HG02852 (cell line): ENCODE measurements around the gene ZNF780B.

Source experiments
- ATAC-seq: cut with Tn5 transposase; IDR thresholded peaks from one replicate; pipeline ENCODE4 v1.9.1; 2021; ENCODE audit warnings: mild to moderate bottlenecking, moderate library complexity; ENCODE audit not compliant: unreplicated experiment

ZNF780B gene

DNA sequence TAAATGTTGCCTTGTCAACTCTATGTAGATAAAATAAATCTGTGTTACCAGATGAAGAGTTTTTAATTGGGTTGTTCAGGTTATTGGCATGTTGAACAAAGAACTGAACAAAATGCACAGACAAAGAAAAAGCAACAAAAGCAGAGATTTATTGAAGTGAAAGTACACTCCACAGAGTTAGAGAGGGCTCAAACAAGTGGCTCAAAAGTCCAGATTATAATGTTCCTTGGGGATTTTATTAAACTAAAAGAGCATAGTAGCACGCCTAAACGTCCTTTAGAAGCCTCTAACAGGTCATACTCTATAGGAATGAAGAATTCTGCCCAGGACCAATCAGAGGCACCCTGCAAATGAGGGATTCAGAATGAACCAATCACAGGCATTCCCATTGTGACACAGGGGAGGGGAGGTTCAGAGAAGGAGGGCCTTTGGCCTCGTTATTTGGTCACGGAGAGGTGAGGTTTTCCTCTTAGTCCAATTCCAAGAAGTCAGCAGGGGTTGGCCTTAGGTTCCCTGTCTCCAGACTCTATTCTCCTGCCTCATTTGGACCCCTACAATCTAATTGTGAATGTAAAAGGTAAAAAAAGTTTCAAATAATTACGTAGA, 72.2 kb downstream of the ZNF780B start:
- no peak for ATAC-seq

DNA sequence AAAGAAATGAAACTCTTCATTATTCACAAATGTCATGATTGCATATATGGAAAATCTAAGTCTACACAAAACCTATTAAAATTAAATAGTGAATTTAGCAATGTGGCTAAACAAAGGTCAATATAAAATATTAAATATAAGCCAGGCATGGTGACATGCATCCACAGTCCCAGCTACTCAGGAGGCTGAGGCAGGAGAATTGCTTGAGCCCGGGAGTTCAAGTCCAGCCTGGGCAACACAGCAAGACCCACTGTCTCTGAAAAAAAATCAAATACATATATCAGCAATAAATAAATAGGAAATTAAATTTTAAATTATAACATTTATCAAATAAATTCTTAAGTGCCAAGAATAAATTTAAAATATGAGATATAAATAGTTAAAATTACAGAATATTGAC, 73.1 kb downstream of the ZNF780B start:
- ATAC-seq: no peak
